ENCODE results near the gene FGGY.

- TF ChIP-seq CTCF (IDR thresholded peaks at IDR 0.05; ENCODE audit: borderline replicate concordance, extremely low read depth, low read length, poor library complexity, severe bottlenecking) (no peak), EZH2 (IDR thresholded peaks at IDR 0.05; ENCODE audit: borderline replicate concordance, low read depth, low read length, severe bottlenecking) (no peak)
Measured at GRCh38 chr1:59428828-59429227, 131.9 kb downstream of the FGGY start.

Data from DND-41 (cell line).